NCI-H1417 treated with DMSO at 0.1 percent for 48 hours (cell line): ENCODE data around the gene PBX3.
A peak's percentile ranks its signal among the peaks of the same experiment; 100 is the strongest.

Source experiments
- DNase-seq: peaks from one replicate; lab custom pipeline; 2025; lab: John Stamatoyannopoulos, UW

Gene PBX3

GRCh38 chr9:125878164-125878631 lies 131.0 kb downstream of the PBX3 start:
- DNase-seq = peak; percentile 79

- no peak for DNase-seq
These were observed 133.9 kb downstream of the PBX3 start for GRCh38 chr9:125881042-125881441.

- DNase-seq = no peak
These were observed 136.5 kb downstream of the PBX3 start for GRCh38 chr9:125883565-125884217.

GRCh38 chr9:125884218-125884595 lies 137.0 kb downstream of the PBX3 start:
- no peak for DNase-seq

- no peak for DNase-seq
These were observed 138.3 kb downstream of the PBX3 start for GRCh38 chr9:125885405-125886034.

- DNase-seq = no peak
These were observed 139.2 kb downstream of the PBX3 start for GRCh38 chr9:125886365-125886764.

GRCh38 chr9:125887172-125887571 lies 140.0 kb downstream of the PBX3 start:
- peak; percentile 92 for DNase-seq

- no peak for DNase-seq
These were observed 141.0 kb downstream of the PBX3 start for GRCh38 chr9:125888211-125888610.

- no peak for DNase-seq
These were observed 141.9 kb downstream of the PBX3 start for GRCh38 chr9:125889112-125889475.

- no peak for DNase-seq
These were observed 142.6 kb downstream of the PBX3 start for GRCh38 chr9:125889476-125890419.

- no peak for DNase-seq
These were observed 143.7 kb downstream of the PBX3 start for GRCh38 chr9:125890826-125891225.

GRCh38 chr9:125893277-125893676 lies 146.1 kb downstream of the PBX3 start:
- no peak for DNase-seq

GRCh38 chr9:125894566-125894965 lies 147.4 kb downstream of the PBX3 start:
- no peak for DNase-seq

- DNase-seq = no peak
These were observed 149.2 kb downstream of the PBX3 start for GRCh38 chr9:125896404-125896803.

GRCh38 chr9:125896964-125897363 lies 149.8 kb downstream of the PBX3 start:
- DNase-seq = no peak

GRCh38 chr9:125897481-125897880 lies 150.3 kb downstream of the PBX3 start:
- no peak for DNase-seq

GRCh38 chr9:125902214-125902613 lies 155.0 kb downstream of the PBX3 start:
- no peak for DNase-seq

GRCh38 chr9:125902831-125903512 lies 155.8 kb downstream of the PBX3 start:
- DNase-seq = no peak

- peak; percentile 90 for DNase-seq
These were observed 157.1 kb downstream of the PBX3 start for GRCh38 chr9:125904155-125904851.

GRCh38 chr9:125906144-125906543 lies 159.0 kb downstream of the PBX3 start:
- no peak for DNase-seq

GRCh38 chr9:125906893-125907292 lies 159.7 kb downstream of the PBX3 start:
- no peak for DNase-seq

GRCh38 chr9:125908136-125908535 lies 161.0 kb downstream of the PBX3 start:
- no peak for DNase-seq
